Thyroid gland (tissue), 4 donors: ENCODE results near the gene INAFM2.

Source experiments
- POLR2A ChIP-seq, 2 donors: fragments of 450-650 bp; IDR thresholded peaks; one replicate each; pipeline ENCODE4 v1.6.1; 2017; ENCODE audit warnings: antibody characterized with exemption in 2 of 2, mild to moderate bottlenecking in 2 of 2, moderate library complexity in 1 of 2
- TF ChIP-seq, protein P1 (sequence below), 6 experiments: fragments of 200-600 bp in 3 of 6; fragments of 450-650 bp in 3 of 6; sonication (generic) in 3 of 6; IDR thresholded peaks; one replicate each; pipeline ENCODE4 v1.5.1; 2016 to 2019; ENCODE audit warnings: antibody characterized with exemption in 6 of 6, mild to moderate bottlenecking in 2 of 6, inconsistent platforms in 1 of 6, moderate library complexity in 1 of 6

DNA sequence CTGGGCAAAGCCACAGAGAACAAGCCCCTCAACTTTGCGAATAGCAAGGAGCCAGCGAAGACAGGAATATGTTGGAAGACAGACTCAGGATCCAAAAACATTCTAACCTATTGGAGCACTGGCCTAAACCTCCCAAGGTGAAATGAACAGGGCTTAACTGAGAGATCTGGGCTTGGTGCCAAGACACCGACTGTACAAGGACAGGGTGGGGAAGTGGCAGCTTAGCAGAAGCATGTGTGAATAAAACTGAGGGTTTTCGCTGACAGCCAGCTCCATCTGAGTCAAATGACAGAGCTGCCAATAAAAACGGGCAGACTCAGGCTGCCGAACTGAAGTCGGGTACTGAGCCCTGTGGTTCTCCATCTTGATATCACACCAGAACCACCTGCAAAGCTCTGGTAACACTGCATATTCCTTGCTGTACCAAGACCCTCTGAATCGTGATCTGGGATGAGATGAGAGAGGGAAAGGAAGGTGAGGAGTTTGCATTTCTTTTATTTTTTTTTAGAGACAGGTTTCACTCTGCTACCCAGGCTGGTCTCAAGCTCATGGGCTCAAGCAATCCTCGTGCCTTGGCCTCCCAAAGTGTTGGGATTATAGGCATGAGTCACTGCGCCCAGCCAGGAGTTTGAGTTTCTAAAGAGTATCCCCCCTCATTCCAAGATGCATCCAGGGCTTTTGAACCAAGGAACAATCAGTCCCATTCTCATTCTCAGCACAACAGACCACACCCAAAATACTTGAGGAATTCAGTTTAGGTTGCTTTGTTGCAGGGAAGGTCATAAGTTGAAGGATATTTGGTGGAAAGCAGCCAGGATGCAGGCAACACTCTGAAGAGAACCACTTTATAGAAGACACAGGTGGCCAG lies 9.7 kb upstream of the INAFM2 start:
- TF ChIP-seq, protein P1, sequence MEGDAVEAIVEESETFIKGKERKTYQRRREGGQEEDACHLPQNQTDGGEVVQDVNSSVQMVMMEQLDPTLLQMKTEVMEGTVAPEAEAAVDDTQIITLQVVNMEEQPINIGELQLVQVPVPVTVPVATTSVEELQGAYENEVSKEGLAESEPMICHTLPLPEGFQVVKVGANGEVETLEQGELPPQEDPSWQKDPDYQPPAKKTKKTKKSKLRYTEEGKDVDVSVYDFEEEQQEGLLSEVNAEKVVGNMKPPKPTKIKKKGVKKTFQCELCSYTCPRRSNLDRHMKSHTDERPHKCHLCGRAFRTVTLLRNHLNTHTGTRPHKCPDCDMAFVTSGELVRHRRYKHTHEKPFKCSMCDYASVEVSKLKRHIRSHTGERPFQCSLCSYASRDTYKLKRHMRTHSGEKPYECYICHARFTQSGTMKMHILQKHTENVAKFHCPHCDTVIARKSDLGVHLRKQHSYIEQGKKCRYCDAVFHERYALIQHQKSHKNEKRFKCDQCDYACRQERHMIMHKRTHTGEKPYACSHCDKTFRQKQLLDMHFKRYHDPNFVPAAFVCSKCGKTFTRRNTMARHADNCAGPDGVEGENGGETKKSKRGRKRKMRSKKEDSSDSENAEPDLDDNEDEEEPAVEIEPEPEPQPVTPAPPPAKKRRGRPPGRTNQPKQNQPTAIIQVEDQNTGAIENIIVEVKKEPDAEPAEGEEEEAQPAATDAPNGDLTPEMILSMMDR (IDR thresholded peaks at IDR 0.05): no peak
- no peak for TF ChIP-seq POLR2A (IDR thresholded peaks at IDR 0.05)
